Upper lobe of right lung (tissue), 1 donor: ENCODE measurements around the gene MAP2K2. TPM values are rescaled to one million over a fixed set of nuclear protein-coding genes. Genes with fewer than 3 reads are reported as not detected.

Experiments
- ATAC-seq: fragments of 200-7000 bp; cut with Tn5 transposase; one replicate; pipeline ENCODE4 v1.9.1; 2020; ENCODE audit warnings: mild to moderate bottlenecking, moderate library complexity
- DNase-seq: peaks from one replicate; pipeline ENCODE4 v3.0.0-alpha.2; 2020
- H3K27ac ChIP-seq: fragments of 200-600 bp; one replicate; pipeline ENCODE4 v1.8.0; 2022
- H3K27me3 ChIP-seq: fragments of 200-600 bp; one replicate; pipeline ENCODE4 v1.8.0; 2022; ENCODE audit warnings: mild to moderate bottlenecking
- H3K36me3 ChIP-seq: fragments of 200-600 bp; one replicate; pipeline ENCODE4 v1.8.0; 2022
- H3K4me1 ChIP-seq: fragments of 200-600 bp; one replicate; pipeline ENCODE4 v1.8.0; 2022
- H3K4me3 ChIP-seq: fragments of 200-600 bp; one replicate; pipeline ENCODE4 v1.8.0; 2022; ENCODE audit warnings: mild to moderate bottlenecking
- H3K9me3 ChIP-seq: fragments of 200-600 bp; one replicate; pipeline ENCODE4 v1.8.0; 2022
- intact Hi-C: fragments of 100-400 bp; cut with DNase I; formaldehyde crosslinking; loops from one replicate; pipeline ENCODE4 v1.11.0; 2022
- total RNA-seq: library from RNA; stranded (reverse); fragmentation: NEBNext Ultra II Directional; extraction: Animal tissue kit (Norgen Biotek cat#: 25700); gene quantifications from one replicate; pipeline ENCODE4 v1.2.1, GENCODE V29; 2021
- TF ChIP-seq, protein P1 (sequence below): fragments of 200-600 bp; IDR thresholded peaks from one replicate; pipeline ENCODE4 v1.8.0; 2022; ENCODE audit warnings: antibody characterized with exemption
- donor health status: DM: no; HTN: yes; CAD: no; lungs with severe emphysema.

The MAP2K2 gene
- total RNA-seq, 1 donor from 2014 or later, result 110 TPM

DNA sequence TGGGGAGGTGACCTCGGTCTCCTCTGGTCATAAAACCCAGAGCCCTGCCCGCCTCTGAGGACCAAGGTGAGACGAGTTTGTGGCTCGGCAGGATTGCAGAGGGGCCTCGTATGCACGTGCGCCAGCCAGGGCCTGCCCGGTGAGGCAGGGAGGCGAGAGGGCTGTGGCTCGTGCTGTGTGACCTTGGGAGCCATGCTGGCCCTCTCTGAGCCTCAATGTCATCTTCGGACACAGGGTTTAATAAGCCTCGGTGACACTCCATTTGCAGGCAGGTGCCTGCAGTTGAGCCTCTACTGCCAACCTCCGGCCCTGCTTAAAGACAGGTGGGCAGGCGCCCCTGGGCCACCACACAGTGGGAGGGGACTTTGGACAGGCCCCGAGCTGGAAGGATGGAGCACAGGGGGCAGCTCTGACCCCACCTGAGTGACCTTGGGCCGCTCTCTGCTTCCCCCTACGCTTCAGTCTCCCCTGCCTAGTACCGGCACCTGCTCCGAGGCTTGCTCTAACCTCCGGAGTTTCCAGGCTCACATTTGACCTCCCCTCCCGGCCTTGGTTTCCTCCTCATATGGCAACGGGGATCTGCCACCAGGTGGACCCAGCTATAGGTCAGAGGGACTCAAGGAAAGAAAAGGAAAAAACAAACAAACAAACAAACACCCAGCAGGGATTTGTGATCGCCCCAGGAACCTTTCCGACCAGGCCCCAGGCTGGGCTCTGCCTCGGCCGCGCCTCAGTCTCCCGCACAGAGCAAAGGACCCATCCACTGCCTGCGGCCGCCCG, 60.4 kb downstream of the MAP2K2 start:
- Histone ChIP-seq H3K27ac (peak overlapping the region; percentile 94), H3K36me3 (no peaks in the 10 kb centered on the region), H3K4me3 (peak overlapping the region; percentile 92), H3K9me3 (no peaks in the 10 kb centered on the region), H3K27me3 (no peaks in the 10 kb centered on the region), H3K4me1 (peaks cover 61% of the 10 kb centered on the region)
- ATAC-seq (no peak), DNase-seq (no peak)
- TF ChIP-seq, protein P1, sequence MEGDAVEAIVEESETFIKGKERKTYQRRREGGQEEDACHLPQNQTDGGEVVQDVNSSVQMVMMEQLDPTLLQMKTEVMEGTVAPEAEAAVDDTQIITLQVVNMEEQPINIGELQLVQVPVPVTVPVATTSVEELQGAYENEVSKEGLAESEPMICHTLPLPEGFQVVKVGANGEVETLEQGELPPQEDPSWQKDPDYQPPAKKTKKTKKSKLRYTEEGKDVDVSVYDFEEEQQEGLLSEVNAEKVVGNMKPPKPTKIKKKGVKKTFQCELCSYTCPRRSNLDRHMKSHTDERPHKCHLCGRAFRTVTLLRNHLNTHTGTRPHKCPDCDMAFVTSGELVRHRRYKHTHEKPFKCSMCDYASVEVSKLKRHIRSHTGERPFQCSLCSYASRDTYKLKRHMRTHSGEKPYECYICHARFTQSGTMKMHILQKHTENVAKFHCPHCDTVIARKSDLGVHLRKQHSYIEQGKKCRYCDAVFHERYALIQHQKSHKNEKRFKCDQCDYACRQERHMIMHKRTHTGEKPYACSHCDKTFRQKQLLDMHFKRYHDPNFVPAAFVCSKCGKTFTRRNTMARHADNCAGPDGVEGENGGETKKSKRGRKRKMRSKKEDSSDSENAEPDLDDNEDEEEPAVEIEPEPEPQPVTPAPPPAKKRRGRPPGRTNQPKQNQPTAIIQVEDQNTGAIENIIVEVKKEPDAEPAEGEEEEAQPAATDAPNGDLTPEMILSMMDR, result no peak
- intact Hi-C loops, result no loop called here

DNA sequence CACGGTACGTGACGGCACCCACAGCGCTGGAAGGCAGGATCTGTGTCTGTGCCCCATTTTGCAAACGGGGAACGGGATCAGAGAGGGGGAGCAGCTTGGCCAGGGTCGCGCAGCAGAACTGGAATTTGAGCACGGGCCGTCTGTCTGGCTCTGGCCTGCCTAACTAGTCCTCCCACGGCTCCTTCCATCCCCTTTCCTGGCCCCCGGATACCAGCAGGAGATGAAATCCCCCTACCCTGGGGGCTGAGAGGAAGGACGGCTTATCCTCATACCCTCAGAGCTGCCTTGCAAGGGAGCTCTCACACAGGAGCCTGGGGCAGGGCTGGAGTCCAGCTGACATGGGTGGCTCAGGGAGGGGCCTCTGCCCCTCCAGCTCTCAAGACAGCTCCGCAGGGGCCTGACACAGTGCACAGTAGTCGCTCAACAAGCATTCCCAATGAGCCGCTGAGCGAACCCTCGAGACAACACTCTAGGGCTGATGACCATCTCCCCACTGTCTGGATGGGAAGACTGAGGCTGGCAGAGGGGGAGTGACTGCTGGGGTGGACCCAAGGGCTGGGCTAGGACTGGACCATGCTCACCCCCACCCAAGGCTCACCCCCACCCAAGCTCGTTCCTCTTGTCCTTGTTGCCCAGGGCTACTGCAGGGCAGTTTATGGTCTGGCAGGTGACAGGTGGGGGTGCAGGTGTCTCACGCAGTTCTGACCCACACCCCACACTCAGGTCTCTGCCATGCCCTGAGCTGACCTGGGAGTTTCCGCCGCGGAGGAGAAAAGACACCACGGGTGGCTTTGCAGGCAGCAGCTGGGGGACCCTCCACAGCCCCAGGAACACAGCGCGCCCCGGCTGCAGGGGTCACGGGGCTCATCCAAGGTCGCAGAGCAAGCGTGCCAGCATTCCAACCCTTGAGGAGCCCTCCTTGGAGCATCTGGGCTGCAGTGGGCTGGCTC, 61.2 kb downstream of the MAP2K2 start:
- intact Hi-C loops, result no loop called here
- DNase-seq, result no peak

DNA sequence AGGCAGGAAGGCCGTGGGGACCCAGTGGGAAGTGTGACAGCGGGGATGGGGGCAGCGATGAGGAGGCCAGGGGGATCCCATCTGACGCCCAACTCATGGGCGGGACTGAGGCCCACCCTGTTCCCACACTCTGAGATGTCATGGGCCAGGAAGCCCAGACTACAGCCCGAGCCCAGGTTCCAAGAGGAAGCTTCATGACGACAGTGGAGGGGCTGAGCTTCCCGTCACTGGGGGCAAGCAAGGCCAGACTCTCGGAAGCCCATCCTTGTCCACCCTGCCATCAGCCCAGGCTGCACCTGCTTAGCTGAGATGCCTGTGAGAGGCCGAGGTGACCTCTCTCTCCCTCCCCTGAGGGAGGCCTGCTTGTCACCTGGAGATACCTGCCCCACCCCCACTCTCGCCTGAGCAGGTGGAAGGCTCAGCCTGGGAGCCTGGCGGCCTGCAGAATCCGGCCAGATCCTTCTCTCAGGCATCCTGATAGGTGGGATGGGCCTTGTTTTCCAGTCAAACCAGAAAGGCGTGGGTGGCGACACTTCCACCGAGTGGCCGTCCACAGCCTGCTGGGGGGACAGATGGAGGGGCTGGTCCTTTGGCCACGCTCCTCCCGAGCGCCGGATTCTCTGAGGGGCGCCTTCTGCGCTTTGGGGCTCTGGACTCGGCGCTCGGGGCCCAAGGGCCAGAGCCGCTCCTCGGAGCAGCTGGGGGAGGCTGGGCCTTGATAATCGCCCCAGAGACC, 62.1 kb downstream of the MAP2K2 start:
- Histone ChIP-seq H3K36me3 (no peaks in the 10 kb centered on the region), H3K4me1 (peaks cover 68% of the 10 kb centered on the region), H3K27ac (peak overlapping the region; percentile 95), H3K27me3 (no peaks in the 10 kb centered on the region), H3K4me3 (peak overlapping the region; percentile 48), H3K9me3 (no peaks in the 10 kb centered on the region)
- intact Hi-C loops, result no loop called here
- ATAC-seq (no peak), DNase-seq (peak; percentile 82)
- TF ChIP-seq, protein P1, result no peak

More for the DNA sequence above, 61.2 kb downstream of the MAP2K2 start:
- Histone ChIP-seq H3K4me3 (peak overlapping the region; percentile 92), H3K27me3 (no peaks in the 10 kb centered on the region), H3K9me3 (no peaks in the 10 kb centered on the region), H3K4me1 (peaks cover 63% of the 10 kb centered on the region), H3K27ac (peak overlapping the region; percentile 95), H3K36me3 (no peaks in the 10 kb centered on the region)
- no peak for ATAC-seq
- TF ChIP-seq, protein P1, result no peak

DNA sequence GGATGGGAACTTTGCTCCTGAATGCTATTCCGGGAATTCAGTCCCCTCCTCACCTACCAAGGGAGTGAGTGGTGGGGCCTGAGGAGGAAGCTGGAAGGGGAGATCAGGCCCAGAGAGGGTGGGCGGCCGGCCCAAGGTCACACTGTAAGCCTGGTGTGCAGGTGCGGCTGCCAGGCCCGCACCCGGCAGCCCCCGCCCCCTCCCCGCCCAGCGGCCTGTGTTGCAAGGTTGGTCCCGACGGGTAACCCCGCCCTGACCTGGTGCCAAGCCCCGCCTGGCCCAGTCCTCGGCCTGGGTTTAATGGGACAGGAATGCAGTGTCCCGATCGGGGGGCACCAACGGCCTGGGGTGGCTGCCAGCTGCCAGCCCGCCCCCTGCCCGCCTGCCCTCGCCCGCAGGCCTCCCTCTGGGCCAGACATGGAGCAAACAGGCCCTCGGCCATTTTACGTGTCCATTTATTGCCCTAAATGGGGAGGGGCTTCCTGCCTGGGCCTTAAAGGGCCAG, 62.7 kb downstream of the MAP2K2 start:
- ATAC-seq, result peak; percentile 34
- H3K27ac ChIP-seq, result peak overlapping the region; percentile 95
- peak overlapping the region; percentile 48 for H3K4me3 ChIP-seq
- H3K9me3 ChIP-seq, result no peaks in the 10 kb centered on the region
- H3K36me3 ChIP-seq, result no peaks in the 10 kb centered on the region
- intact Hi-C loops, result no loop called here
- peaks cover 68% of the 10 kb centered on the region for H3K4me1 ChIP-seq
- TF ChIP-seq, protein P1, result no peak
- DNase-seq, result peak; percentile 94
- H3K27me3 ChIP-seq, result no peaks in the 10 kb centered on the region

DNA sequence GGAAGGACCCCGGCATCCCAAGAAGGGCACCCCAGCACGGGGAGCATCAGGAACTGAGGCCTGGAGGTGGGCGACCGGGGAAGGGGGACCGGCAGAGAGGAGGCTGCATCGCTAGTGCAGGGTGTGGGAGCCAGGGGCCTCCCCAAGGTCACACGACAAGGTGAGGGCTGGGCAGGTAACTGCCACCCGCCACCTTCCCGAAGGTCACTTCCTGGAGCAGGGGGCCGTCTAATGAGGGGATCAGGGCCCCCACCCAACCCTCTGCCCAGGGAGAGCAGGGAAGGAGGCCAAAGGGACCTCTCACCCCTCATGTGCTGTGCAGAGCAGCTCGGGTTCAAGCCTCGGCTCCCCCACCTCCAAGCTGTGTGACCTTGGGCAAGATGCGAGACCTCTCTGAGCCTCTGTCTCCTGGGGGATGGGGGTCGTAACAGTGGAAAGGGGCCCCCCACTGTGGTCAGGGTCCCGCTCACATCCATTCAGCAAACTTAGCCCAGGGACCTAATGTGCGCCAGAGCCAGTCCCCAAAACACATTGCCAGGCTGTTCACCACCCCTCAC, 63.2 kb downstream of the MAP2K2 start:
- H3K9me3 ChIP-seq, result no peaks in the 10 kb centered on the region
- H3K36me3 ChIP-seq, result no peaks in the 10 kb centered on the region
- TF ChIP-seq, protein P1, result no peak
- DNase-seq, result no peak
- H3K27ac ChIP-seq, result peak overlapping the region; percentile 95
- peaks cover 68% of the 10 kb centered on the region for H3K4me1 ChIP-seq
- intact Hi-C loops, result no loop called here
- no peaks in the 10 kb centered on the region for H3K27me3 ChIP-seq
- no peak for ATAC-seq
- peak overlapping the region; percentile 48 for H3K4me3 ChIP-seq
